Fibroblast of the aortic adventitia (primary cell): ENCODE measurements around the gene GFPT2. TPM values are rescaled to one million over a fixed set of nuclear protein-coding genes. Genes with fewer than 3 reads are reported as not detected.

Source experiments
- DNase-seq: peaks from one replicate; pipeline ENCODE4 v3.0.0-alpha.2; 2010; ENCODE audit warnings: low read depth
- H3K4me3 ChIP-seq: 2 replicates; pipeline ENCODE4 v1.5.1; 2011; ENCODE audit warnings: low read depth, mild to moderate bottlenecking, control low read depth, low read length, moderate library complexity
- total RNA-seq: library from RNA; depleted of rRNA; stranded (reverse); fragments of >200 nt; gene quantifications from 2 replicates; pipeline ENCODE4 v1.2.3, GENCODE V29; 2012; ENCODE audit warnings: low replicate concordance
- TF ChIP-seq, protein P1 (sequence below): IDR thresholded peaks from 2 replicates; pipeline ENCODE4 v1.5.1; 2011; ENCODE audit warnings: mild to moderate bottlenecking, low read length, control low read depth, inconsistent platforms; ENCODE audit not compliant: insufficient read depth

GFPT2 gene
- total RNA-seq, 1 donor = 69.8 TPM

DNA sequence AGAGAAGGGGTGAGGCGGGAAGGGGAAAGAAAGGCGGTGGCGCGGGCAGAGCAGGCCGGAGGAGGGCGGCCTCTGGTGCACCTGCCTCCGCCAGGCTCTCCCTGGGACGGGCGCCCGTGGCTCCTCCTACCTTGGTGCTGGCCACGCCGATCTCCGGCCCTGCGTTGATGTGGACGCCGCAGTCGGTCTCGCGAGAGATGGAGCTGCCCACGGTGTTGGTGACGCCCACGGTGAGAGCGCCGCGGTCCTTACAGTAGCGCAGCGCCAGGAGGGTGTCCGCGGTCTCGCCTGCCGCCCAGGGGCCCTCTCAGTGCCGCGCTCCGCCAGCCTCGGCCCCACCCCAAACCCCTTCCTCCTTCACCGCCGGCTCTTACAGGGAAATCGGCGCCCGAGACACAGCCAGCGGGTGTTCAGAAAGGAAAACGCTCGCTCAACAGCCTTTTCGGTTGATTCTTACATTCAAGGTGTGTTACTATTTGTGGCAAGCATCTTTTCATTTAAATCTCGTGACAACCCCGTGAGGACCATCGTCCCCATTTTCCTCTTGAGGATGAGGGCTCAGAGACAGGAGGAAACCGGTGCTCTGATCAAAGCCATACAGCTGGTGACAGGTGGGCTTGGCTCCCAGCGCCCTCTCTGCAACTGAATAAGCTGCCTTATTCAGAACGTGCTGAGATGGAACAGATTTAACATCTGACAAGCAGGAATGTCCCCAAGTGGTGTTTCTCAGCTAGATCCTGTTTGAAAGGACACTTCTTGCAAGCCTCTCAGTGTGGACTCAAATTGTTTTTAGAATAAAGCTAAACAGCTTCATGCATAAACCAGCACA, 39.2 kb downstream of the GFPT2 start:
- TF ChIP-seq, protein P1, sequence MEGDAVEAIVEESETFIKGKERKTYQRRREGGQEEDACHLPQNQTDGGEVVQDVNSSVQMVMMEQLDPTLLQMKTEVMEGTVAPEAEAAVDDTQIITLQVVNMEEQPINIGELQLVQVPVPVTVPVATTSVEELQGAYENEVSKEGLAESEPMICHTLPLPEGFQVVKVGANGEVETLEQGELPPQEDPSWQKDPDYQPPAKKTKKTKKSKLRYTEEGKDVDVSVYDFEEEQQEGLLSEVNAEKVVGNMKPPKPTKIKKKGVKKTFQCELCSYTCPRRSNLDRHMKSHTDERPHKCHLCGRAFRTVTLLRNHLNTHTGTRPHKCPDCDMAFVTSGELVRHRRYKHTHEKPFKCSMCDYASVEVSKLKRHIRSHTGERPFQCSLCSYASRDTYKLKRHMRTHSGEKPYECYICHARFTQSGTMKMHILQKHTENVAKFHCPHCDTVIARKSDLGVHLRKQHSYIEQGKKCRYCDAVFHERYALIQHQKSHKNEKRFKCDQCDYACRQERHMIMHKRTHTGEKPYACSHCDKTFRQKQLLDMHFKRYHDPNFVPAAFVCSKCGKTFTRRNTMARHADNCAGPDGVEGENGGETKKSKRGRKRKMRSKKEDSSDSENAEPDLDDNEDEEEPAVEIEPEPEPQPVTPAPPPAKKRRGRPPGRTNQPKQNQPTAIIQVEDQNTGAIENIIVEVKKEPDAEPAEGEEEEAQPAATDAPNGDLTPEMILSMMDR = no peak
- DNase-seq = no peak
- no peak overlapping the region for H3K4me3 ChIP-seq

DNA sequence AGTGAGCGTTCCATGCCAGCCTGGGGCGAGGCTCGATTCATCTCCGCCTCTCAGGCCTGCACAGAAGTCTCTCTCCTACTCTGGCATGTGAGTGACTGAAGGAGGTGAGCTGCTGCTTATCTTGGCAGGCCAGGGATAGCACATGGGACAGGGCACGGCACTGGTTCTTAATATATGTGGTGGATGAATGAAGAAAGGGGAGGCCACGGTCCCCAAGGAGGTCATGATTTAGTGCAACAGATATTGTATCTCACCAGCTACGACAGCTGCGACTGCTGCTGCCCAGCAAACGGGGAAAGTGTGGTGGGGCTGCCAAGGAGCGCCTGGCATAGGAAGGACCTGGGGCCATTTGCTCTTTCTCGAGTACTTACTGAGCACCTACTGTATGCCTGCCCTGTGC, 41.9 kb downstream of the GFPT2 start:
- no peak for DNase-seq
- TF ChIP-seq, protein P1 = no peak
- H3K4me3 ChIP-seq = no peak overlapping the region

DNA sequence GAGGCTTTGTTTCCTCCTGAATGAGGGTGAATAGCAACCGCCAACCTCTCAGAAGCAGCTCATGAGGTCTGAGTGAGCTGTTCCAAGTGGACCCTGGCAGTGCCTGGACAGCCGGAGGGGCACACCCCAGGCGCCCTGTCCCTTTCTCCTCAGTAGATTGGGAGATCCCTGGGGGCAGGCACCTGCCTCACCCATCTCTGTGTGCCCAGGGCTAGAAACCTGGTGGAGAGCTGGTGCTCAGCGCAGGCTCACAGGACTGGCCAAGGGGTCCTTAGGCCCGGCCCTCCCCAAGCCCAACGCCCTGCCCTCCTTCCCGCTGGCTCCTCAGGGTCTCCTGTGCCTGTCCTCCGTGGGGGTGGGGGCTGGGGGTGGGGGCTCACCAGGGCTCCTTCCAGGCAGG, 46.3 kb downstream of the GFPT2 start:
- TF ChIP-seq, protein P1 = no peak
- no peak for DNase-seq
- no peak overlapping the region for H3K4me3 ChIP-seq

DNA sequence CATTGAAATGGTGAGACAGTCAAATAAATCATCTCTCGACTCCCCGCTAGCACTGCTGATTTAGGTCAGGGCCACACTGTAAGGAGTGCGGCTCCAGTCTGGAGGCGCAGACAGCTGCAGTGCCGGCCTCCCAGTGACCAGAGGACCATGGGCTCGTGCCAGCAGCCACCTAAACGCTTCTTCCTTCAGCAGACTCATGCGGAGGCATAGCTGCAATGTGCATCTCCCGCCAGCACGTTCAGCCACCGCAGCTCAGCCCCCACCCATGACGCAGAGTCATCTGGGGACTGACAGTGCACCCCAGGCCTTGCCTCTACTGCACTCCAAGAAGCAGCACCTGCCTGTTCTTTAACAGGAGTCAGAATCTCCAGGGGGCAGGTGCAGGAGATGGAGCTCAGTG, 47.7 kb downstream of the GFPT2 start:
- TF ChIP-seq, protein P1 = no peak
- no peak overlapping the region for H3K4me3 ChIP-seq
- no peak for DNase-seq

DNA sequence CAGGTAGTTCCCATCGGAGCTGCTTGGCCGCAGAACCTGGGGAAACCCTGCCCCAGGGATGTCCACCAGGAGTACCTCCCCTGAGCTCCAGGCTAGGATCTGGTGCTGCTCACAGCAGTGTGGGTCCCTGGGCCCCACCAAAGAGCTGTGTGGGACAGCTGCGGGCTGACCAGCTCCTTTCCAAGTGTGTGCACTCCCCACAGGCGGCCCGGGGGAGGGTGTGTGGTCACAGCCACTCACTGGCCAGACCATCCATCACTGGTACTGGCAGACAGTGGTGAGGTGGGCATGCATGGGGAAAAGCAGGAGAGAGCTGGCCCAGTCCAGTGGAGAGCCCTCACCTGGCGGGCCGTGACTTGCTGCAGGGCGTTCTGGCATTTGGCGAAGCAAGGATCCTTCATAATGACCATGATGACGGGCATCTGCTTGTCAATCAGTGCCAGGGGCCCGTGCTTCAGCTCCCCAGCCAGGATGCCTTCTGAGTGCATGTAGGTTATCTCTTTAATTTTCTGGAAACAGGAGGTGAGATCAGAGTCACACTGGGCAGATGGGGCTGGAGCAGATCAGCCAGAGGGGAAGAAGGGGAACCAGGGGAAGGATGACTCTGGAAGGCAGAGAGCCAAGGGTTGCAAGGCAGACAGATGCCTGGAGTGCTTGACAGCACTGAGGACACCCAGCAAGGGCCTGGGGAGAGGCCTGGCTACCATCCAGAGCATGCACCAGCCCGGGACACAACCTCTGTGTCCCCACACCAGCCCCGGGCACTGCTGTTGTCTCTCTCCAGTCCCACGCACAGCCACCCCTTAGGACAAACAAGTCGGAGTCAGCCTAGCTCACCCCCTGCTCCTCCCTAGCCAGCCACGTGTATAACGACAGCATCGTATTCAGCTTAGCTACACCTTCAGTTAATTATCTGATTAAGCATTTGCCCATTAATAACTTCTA, 48.4 kb downstream of the GFPT2 start:
- TF ChIP-seq, protein P1 = no peak
- no peak overlapping the region for H3K4me3 ChIP-seq

DNA sequence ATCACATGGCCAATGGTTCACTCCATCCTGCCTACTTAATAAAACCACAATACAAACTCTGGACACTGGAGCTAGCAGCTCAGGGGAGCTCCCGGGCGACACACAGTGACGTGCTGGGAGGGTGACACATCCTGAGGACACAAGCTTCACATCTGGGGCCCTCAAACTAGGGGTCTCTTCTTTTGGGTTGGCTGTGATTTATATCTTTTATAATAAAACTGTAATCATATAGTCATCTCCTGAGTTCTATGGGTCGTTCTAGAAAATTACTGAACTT, 49.2 kb downstream of the GFPT2 start:
- no peak overlapping the region for H3K4me3 ChIP-seq
- no peak for DNase-seq
- TF ChIP-seq, protein P1 = no peak

More for the DNA sequence above, 48.4 kb downstream of the GFPT2 start:
- DNase-seq = no peak
